GM10248 (cell line): ENCODE data around the gene MYF6.

Source experiments
- CTCF ChIA-PET: fragments of 300-600 bp; sonication (Branson Sonifier 250); formaldehyde crosslinking; extraction: SDS; loops from one replicate; lab custom pipeline; 2021; ENCODE audit warnings: antibody characterized with exemption; lab: Yijun Ruan, JAX
- POLR2A ChIA-PET: fragments of 350-650 bp; sonication (Branson Sonifier 250); formaldehyde crosslinking; extraction: SDS; loops from one replicate; lab custom pipeline; 2020; ENCODE audit warnings: antibody characterized with exemption; lab: Yijun Ruan, JAX
- DNase-seq: peaks from one replicate; pipeline ENCODE4 v3.0.0; 2012; ENCODE audit errors: extremely low spot score
- CTCF ChIP-seq: IDR thresholded peaks from 2 replicates; pipeline ENCODE4 v1.5.1; 2012; ENCODE audit warnings: mild to moderate bottlenecking, low read depth; ENCODE audit errors: extremely low read depth, missing control alignments, control extremely low read depth

The MYF6 gene

GRCh38 chr12:80714846-80715245, 7.4 kb downstream of the MYF6 start:
- ChIA-PET POLR2A (no interaction called here), CTCF (no interaction called here)
- DNase-seq, result no peak
- no peak for TF ChIP-seq CTCF

DNA sequence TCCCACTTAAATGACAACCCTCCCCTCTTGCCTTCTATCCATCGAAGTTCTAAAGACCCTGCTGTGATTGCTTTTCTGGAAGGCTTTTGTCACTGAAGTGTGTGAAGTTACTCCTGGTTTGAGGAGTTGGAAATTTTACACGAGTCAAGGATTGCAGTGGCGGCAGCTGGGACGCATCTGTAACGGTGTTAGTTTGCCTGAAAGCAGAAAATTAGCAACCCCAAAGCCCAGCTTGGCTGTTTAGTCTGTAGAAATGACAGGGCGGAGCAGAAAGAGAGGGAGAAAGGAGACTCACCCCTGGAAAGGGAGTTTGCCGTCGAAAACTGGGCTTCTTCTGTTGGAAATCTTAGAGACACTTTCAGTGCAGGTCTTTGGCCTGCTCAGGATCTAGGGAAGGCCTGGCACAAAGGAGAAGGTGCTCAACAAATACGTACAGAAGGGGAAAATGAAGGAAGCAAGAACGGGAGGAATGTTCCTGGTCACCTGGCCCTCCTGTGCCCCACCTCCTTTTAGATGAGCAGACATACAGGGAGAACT, 8.3 kb downstream of the MYF6 start:
- no peak for TF ChIP-seq CTCF
- POLR2A ChIA-PET, result no interaction called here
- CTCF ChIA-PET, result interaction anchor here (0.8 to 1.2 kb wide), 2 partner anchors 10 to 270 kb away, joined by 3 to 4 read pairs; no protein-coding TSS in a partner anchor
- no peak for DNase-seq

DNA sequence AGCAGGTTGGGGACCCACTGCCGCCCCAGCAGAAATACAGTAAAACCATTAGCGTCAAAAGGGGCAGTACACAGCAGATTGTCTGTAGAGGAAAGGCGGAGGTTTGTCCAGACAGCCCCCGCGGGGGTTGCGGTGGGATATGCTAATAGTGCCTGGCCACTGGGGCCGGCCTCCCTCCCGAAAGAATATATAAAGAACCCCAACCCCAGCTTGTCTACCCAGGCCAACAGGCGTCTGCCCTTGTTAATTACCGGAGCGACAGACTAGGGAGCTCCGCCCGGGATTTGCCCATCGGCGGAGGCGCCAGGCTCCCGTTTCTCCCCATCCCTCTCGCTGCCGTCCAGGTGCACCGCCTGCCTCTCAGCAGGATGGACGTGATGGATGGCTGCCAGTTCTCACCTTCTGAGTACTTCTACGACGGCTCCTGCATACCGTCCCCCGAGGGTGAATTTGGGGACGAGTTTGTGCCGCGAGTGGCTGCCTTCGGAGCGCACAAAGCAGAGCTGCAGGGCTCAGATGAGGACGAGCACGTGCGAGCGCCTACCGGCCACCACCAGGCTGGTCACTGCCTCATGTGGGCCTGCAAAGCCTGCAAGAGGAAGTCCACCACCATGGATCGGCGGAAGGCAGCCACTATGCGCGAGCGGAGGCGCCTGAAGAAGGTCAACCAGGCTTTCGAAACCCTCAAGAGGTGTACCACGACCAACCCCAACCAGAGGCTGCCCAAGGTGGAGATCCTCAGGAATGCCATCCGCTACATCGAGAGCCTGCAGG, 9.4 kb downstream of the MYF6 start, which contains the start of gene MYF5:
Gene MYF5, plus strand, starts transcription at position 217 of the 774 bp plus-strand sequence. Its CDS starts 152 bp downstream, at position 369.
- CTCF ChIA-PET, result interaction anchor here (1.2 kb wide), 1 partner anchor 8 kb away, joined by 4 read pairs; no protein-coding TSS in a partner anchor

GRCh38 chr12:80717856-80718255, 10.4 kb downstream of the MYF6 start:
- POLR2A ChIA-PET, result no interaction called here
- DNase-seq, result no peak
- CTCF ChIA-PET, result no interaction called here
- no peak for TF ChIP-seq CTCF

More for the DNA sequence above, 9.4 kb downstream of the MYF6 start, which contains the start of gene MYF5:
- DNase-seq, result no peak
- TF ChIP-seq CTCF, result no peak
- POLR2A ChIA-PET, result no interaction called here

GRCh38 chr12:80720516-80720915, 13.1 kb downstream of the MYF6 start:
- ChIA-PET POLR2A (no interaction called here), CTCF (interaction anchor here (1.1 kb wide), 1 partner anchor 10 kb away, joined by 4 read pairs; no protein-coding TSS in a partner anchor)
- no peak for TF ChIP-seq CTCF
- DNase-seq, result no peak

- ChIA-PET POLR2A (no interaction called here), CTCF (no interaction called here)
- no peak for DNase-seq
- no peak for TF ChIP-seq CTCF
Measured at GRCh38 chr12:80721326-80721725, 13.9 kb downstream of the MYF6 start.
